Measurements from ENCODE around the gene RIN1. TPM values are rescaled to one million over a fixed set of nuclear protein-coding genes. Genes with fewer than 3 reads are reported as not detected.

The RIN1 gene
- total RNA-seq, 1 donor from 2014 or later = 8.2 TPM

DNA sequence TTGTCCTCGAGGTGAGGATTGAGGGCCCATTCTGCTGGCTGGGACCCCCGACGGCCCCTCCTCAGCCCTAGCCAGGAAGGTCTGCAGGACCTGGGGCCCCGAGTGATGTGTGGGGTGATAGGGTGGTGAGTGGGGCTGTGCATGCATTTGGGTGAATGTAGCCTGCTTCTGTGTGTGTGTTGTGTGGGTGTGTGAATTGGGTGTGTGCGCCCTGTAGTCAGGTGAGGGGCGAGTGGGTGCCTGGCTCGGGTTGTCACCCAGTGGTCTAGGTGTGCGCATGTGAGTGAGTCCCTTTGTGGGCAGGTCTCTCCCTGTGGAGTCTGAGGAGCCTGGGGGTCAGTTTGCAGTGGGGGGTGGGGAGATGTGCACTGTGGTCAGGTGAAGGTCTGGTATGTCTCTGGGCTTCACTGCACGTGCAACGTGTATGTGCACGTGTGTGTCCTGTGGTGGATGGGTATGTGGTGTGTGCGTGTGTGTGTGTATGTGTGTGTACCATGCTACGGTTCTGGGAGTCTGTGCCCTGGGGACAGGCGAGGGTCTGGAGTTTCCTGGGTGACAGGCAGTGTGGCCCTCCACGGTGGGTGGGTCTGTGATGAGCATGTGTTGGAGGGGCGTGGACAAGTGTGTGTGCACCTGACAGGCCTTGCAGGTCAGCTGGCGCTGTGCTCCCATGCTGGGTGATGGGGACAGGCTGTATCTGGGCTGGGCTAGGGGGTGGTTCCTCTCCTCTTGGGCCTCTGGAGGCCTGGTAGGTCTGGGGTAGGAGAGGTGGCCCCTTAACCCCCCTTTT, 43.5 kb downstream of the RIN1 start:
- Histone ChIP-seq H3K27ac (no peak overlapping the region), H3K9me3 (no peaks in the 10 kb centered on the region), H3K36me3 (no peaks in the 10 kb centered on the region), H3K27me3 (ENCODE audit: low read depth) (peaks cover 39% of the 10 kb centered on the region), H3K4me1 (peaks cover 22% of the 10 kb centered on the region), H3K4me3 (peak overlapping the region; percentile 51)
- no peak for DNase-seq
- no peak for ATAC-seq
- intact Hi-C loops (cut with DNase I) = no loop called here
- TF ChIP-seq, protein P1, sequence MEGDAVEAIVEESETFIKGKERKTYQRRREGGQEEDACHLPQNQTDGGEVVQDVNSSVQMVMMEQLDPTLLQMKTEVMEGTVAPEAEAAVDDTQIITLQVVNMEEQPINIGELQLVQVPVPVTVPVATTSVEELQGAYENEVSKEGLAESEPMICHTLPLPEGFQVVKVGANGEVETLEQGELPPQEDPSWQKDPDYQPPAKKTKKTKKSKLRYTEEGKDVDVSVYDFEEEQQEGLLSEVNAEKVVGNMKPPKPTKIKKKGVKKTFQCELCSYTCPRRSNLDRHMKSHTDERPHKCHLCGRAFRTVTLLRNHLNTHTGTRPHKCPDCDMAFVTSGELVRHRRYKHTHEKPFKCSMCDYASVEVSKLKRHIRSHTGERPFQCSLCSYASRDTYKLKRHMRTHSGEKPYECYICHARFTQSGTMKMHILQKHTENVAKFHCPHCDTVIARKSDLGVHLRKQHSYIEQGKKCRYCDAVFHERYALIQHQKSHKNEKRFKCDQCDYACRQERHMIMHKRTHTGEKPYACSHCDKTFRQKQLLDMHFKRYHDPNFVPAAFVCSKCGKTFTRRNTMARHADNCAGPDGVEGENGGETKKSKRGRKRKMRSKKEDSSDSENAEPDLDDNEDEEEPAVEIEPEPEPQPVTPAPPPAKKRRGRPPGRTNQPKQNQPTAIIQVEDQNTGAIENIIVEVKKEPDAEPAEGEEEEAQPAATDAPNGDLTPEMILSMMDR (IDR thresholded peaks at IDR 0.05) = no peak

DNA sequence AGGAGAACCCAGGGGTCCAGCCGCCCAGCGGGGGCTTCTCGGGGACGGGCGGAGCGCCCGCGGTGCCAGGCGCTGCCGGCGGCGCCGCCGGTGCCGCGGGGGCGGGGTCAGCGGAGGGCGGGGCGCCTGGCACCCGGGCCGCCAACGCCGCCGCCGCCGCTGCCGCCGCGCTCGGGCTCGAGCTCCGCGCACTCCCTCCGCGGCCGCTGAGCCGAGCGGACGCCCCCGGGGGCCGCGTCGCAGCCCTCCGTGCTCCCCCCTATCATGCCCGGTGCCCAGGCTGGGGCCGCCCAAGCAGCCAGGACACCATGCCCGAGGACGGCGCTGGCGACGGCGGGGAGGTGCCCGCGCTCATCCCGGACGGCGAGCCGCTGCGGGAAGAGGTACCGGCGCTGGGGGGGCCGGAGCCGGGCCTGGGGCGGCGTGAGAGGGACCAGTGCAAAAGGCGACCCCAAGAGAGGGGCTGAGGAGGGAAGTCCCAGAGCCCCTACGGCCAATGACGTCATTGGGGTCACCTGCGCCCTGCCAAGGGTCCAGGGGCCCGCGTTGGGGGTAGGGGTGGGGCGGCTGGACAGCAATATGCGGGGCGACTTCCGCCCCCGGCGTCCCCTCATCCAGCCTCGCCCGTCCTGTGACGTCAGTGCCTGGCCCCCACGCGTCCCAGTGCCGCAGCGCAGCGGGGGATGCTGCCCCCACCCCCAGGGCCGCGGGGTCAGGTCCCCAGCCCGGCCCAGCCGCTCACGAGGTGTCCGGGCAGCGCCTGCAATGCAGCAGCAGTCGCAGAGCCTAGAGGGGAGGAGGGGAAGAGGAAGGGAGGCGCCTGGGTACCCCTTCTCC, 44.3 kb downstream of the RIN1 start, which contains the start of gene TMEM151A:
TSS of gene TMEM151A (plus strand) at position 189 of the 837 bp plus-strand sequence. CDS start at position 309, 120 bp downstream.
- H3K4me3 ChIP-seq = peak within 1 kb of the TSS; percentile 51
- no peak for ATAC-seq
- H3K27me3 ChIP-seq (ENCODE audit: low read depth) = peaks cover 39% of the 10 kb centered on the region
- H3K27ac ChIP-seq = no peak within 1 kb of the TSS
- H3K9me3 ChIP-seq = no peaks in the 10 kb centered on the region
- DNase-seq = no peak
- no peaks in the 10 kb centered on the region for H3K36me3 ChIP-seq
- TF ChIP-seq, protein P1 (IDR thresholded peaks at IDR 0.05) = no peak
- peaks cover 30% of the 10 kb centered on the region for H3K4me1 ChIP-seq
- intact Hi-C loops (cut with DNase I) = no loop called here

DNA sequence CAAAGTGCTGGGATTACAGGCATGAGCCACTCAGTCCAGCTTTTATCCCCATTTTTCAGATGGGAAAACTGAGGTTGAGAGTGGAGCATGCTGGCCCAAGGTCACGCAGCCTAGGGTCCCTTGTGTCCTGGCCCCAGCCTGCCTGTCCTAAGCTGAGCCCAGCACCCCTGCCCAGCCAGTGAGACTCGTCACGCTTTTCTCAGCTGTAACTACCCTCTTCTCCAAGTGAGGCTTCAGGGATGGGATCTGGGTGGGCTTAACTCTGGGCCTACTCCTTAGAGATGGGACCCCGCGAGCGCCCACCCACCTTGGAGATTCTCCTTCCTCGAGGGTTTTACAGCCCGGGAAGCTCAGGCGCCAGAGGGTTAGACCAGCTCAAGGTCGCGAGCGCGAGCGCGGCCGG, 44.9 kb downstream of the RIN1 start:
- peaks cover 31% of the 10 kb centered on the region for H3K4me1 ChIP-seq
- H3K4me3 ChIP-seq = peak overlapping the region; percentile 51
- ATAC-seq (no peak), DNase-seq (no peak)
- H3K27ac ChIP-seq = no peak overlapping the region
- peaks cover 39% of the 10 kb centered on the region for H3K27me3 ChIP-seq (ENCODE audit: low read depth)
- peaks cover 5% of the 10 kb centered on the region for H3K36me3 ChIP-seq
- intact Hi-C loops (cut with DNase I) = no loop called here
- TF ChIP-seq, protein P1 (IDR thresholded peaks at IDR 0.05) = no peak
- no peaks in the 10 kb centered on the region for H3K9me3 ChIP-seq

DNA sequence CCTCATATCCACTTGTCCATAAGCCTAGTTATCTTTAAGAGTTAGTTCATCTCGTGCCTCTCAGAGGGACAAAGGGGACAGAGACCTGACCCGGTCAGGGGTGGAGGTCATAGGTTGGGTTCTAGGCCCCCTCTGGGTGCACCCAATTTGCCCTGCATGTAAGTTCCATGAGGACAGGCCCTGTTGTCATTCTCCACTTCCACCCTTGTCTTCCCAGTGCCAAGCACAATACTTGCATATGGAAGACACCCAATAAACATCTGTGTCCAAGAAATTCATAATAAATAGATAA, 46.0 kb downstream of the RIN1 start:
- Histone ChIP-seq H3K4me3 (no peak overlapping the region), H3K4me1 (peaks cover 31% of the 10 kb centered on the region), H3K27ac (no peak overlapping the region), H3K27me3 (ENCODE audit: low read depth) (peaks cover 39% of the 10 kb centered on the region), H3K9me3 (no peaks in the 10 kb centered on the region), H3K36me3 (peaks cover 10% of the 10 kb centered on the region)
- no peak for ATAC-seq
- no peak for DNase-seq
- intact Hi-C loops (cut with DNase I) = no loop called here
- TF ChIP-seq, protein P1 (IDR thresholded peaks at IDR 0.05) = no peak

DNA sequence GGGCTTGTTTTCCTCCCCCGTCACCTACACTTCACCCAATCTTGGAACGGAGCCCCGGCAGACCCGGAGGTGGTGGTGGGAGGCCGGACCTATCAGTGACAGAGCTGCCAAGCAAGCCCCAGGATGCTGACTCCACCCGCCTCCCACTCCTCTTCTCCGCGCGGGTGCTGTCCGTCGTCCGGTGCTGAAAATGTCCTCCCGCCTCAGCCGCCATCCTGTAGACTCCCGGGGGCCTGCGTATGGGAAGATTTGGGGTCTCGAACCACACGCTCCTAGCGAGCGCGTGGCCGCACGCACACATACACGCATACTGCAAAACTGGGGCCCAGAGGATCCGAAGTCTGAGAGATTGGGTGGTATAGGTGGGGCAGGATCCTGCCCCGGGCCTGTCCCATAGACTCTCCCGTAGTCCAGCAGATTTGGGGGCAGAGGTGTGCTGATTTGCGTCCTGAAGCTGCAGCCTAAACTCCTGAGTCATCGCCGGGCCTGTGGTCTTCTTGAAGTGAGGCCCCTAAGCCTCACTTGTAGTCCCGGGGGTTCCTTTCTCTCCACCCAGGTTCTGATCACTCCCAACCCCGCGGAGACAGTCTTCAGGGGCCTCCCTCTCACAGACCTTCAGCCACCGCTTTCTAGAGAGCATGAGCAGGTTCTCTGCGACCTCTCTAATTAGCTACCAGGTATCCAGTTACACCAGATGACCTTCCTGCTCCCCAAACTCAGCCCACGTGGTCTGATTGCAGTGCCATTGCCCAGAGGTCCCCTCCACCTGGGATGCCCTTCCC, 46.5 kb downstream of the RIN1 start:
- intact Hi-C loops (cut with DNase I) = no loop called here
- H3K4me1 ChIP-seq = peaks cover 31% of the 10 kb centered on the region
- peak overlapping the region; percentile 97 for H3K27ac ChIP-seq
- TF ChIP-seq, protein P1 (IDR thresholded peaks at IDR 0.05) = no peak
- H3K4me3 ChIP-seq = peak overlapping the region; percentile 98
- peaks cover 34% of the 10 kb centered on the region for H3K27me3 ChIP-seq (ENCODE audit: low read depth)
- no peaks in the 10 kb centered on the region for H3K9me3 ChIP-seq
- DNase-seq (peak; percentile 82), ATAC-seq (peak; percentile 64 to 69)
- H3K36me3 ChIP-seq = peaks cover 12% of the 10 kb centered on the region

Measured in lower lobe of right lung (tissue), 2 donors.